GM19468 (cell line): ENCODE measurements around the gene CMC1.
"Not testable (repeated sequence)": the region's sequence is repeated elsewhere in the genome, so short reads cannot be mapped to it uniquely, and the experiment has no call there.

ENCODE experiments used
- ATAC-seq: cut with Tn5 transposase; IDR thresholded peaks from one replicate; pipeline ENCODE4 v1.9.1; 2021; ENCODE audit warnings: mild to moderate bottlenecking, moderate library complexity, moderate number of reproducible peaks; ENCODE audit not compliant: unreplicated experiment; ENCODE audit errors: extremely low read depth

The CMC1 gene

GRCh38 chr3:28241221-28242160 lies at the start of gene CMC1:
Gene CMC1, plus strand, starts transcription at chr3:28241619. Its CDS starts 175 bp downstream, at chr3:28241794.
- peak; percentile 90 for ATAC-seq

- no peak for ATAC-seq
Measured at GRCh38 chr3:28198161-28198560, 43.3 kb upstream of the CMC1 start.

- no peak for ATAC-seq
Measured at GRCh38 chr3:28198974-28199373, 42.4 kb upstream of the CMC1 start.

GRCh38 chr3:28199643-28200042 lies 41.8 kb upstream of the CMC1 start:
- ATAC-seq = not testable (repeated sequence)

- ATAC-seq = not testable (repeated sequence)
Measured at GRCh38 chr3:28200366-28200848, 41.0 kb upstream of the CMC1 start.

- no peak for ATAC-seq
Measured at GRCh38 chr3:28206479-28206878, 34.9 kb upstream of the CMC1 start.

GRCh38 chr3:28207000-28207733 lies 34.3 kb upstream of the CMC1 start:
- no peak for ATAC-seq

GRCh38 chr3:28210968-28211713 lies 30.3 kb upstream of the CMC1 start:
- no peak for ATAC-seq

GRCh38 chr3:28212681-28213080 lies 28.7 kb upstream of the CMC1 start:
- no peak for ATAC-seq

GRCh38 chr3:28215407-28215806 lies 26.0 kb upstream of the CMC1 start:
- no peak for ATAC-seq

- no peak for ATAC-seq
Measured at GRCh38 chr3:28218071-28218916, 23.1 kb upstream of the CMC1 start.

GRCh38 chr3:28218917-28219198 lies 22.6 kb upstream of the CMC1 start:
- no peak for ATAC-seq

- ATAC-seq = no peak
Measured at GRCh38 chr3:28224430-28224829, 17.0 kb upstream of the CMC1 start.

- no peak for ATAC-seq
Measured at GRCh38 chr3:28226020-28226419, 15.4 kb upstream of the CMC1 start.

GRCh38 chr3:28228623-28229022 lies 12.8 kb upstream of the CMC1 start:
- no peak for ATAC-seq

GRCh38 chr3:28232659-28233058 lies 8.8 kb upstream of the CMC1 start:
- no peak for ATAC-seq

- no peak for ATAC-seq
Measured at GRCh38 chr3:28234454-28234853, 7.0 kb upstream of the CMC1 start.

GRCh38 chr3:28239108-28239507 lies 2.3 kb upstream of the CMC1 start:
- no peak for ATAC-seq

- ATAC-seq = no peak
Measured at GRCh38 chr3:28240441-28240840, 978 bp upstream of the CMC1 start.

- ATAC-seq = no peak
Measured at GRCh38 chr3:28242519-28242918, 1.1 kb downstream of the CMC1 start.
